HG02763 (cell line): Measurements from ENCODE around the gene ATP1B4.
"Not testable (repeated sequence)": the region's sequence is repeated elsewhere in the genome, so short reads cannot be mapped to it uniquely, and the experiment has no call there.

ENCODE experiments used
- ATAC-seq: cut with Tn5 transposase; IDR thresholded peaks from one replicate; pipeline ENCODE4 v1.9.1; 2021; ENCODE audit warnings: mild to moderate bottlenecking, moderate library complexity; ENCODE audit not compliant: unreplicated experiment

The ATP1B4 gene

DNA sequence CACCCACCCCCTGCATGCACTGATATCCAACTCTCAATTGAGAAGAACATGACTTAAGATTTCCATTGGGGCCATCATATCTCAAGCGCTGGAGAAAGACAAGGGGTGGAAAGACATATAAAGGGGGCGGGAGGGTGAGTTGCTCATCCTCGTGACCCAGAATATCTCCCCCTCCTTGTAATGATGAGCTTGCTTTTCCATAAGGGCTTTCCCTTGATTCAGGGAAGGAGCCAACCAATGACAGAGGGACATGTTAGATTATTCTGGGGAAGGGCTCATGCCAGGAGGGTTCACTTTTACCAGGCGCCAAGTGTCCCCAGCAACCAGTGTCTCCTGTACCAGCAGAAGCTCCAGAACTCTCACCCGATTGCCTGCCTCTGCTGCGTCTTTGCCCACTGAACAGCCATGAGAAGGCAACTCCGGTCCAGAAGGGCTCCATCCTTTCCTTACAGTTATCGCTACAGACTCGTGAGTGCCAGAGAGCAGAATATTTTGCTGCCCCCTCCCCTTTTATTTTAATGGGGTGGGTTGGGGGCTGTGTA, at the start of gene ATP1B4:
Gene ATP1B4 (plus strand): TSS at position 326 of the 542 bp plus-strand sequence. CDS start 80 bp downstream, at position 406.
- no peak for ATAC-seq

DNA sequence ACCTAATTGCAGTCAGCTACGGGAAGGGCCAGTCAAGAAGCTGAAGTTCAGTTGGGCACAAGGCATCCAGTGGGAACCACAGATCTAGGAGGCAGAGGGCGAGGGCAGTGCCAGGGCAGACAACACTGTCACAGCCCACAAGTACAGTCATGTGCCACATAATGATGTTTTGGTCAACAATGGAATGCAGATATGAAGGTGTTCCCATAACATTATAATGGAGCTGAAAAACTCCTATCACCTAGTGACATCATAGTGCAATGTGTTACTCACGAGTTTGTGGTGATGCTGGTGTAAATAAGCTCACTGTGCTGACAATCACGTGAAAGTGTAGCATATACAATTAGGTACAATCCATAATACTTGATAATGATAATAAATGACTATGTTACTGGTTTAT, 46.1 kb upstream of the ATP1B4 start:
- no peak for ATAC-seq

DNA sequence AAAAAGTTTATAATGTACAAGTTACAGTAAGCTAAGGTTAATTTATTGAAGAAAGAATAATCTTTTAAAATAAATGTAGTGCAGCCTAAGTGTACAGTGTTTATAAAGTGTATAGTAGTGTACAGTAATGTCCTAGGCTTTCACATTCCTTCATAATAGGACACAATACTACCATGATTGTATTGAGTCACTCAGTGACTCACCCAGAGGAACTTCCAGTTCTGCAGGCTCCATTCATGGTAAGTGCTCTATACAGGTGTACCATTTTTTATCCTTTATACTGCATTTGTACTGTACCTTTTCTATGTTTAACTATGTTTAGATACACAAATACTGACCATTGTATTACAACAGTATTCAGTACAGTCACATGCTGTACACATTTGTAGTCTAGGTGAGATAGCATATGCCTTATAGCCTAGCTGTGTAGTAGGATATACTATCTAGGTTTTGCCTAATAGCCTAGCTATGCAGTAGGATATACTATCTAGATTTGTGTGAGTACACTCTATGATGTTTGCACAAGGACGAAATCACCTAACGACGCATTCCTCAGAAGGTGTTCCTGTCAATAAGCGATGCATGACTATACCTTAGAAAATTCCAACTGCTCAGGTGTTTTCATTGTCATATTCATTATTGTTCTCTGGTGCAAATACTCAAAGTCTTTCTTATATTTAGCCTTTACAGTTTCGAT, 45.2 kb upstream of the ATP1B4 start:
- no peak for ATAC-seq

DNA sequence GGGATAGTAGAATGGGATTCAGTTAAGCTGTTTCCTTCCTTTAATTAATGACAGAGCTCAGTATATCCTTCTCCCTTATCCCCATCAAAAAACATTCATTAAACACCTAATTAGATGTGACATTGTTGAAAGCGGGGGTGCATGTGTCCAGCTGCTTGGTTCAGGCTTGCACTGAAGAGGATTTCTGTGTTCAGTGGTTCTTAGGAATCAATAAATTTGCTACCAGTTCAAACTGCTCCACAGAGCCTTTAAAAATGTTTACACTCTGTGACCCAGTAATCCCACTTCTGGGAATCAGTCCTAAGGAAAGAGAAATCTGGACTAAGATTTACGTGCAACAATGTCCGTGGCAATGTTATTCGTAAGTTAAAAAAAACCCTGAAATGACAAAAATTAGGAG, 43.5 kb upstream of the ATP1B4 start:
- no peak for ATAC-seq

DNA sequence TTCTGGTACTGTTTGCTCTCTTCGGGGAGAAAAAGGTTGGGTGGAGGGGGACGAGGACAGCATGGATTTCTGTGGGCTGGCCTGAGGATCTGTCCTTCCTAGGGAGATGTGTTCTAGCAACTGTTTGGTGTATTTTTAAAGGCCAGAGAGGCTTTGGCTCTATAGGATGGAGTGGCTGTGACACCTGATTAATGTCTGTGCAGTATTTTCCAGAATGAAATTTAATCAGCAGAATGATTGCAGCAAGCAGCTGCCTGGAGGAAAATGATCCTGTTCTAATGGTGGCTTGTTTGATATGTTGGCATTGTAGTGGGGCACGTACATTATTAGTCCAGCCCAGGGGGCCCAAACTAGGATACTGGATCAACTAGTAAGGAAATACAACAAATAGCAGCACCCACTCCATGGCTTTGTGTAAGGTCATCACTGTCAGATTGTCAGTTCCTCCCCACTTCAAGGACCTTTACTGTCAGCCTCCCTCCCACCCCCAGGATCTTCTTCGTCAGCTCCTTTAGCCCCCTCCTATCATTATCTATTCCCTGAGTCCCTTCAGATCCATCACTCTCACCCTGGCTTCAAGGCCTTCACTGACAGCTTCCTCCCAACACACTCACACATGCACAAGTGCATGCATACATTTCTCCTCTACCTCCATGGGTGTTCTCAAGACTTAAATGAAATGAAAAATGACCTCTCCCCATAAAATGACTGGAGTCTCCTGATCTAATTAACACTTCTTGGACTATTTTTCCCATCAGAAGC, 40.2 kb upstream of the ATP1B4 start:
- no peak for ATAC-seq

DNA sequence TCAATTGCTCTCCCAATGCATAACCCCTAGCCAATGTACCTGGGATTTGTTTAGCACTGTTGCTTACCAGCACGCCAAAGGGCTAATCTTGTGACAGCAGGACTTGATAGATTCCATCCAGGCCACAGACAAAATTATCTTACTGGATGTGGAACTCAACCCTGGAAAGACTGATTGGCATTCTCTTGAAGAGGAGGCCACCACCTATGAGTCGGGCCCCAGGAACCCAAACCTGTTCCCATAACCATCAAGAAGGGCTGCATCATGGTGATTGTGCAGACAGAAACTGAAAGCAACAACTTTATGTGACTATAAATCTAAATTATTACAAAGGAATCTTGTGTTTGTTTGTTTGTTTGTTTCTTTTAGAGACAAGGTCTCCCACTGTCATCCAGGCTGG, 30.8 kb upstream of the ATP1B4 start:
- no peak for ATAC-seq

DNA sequence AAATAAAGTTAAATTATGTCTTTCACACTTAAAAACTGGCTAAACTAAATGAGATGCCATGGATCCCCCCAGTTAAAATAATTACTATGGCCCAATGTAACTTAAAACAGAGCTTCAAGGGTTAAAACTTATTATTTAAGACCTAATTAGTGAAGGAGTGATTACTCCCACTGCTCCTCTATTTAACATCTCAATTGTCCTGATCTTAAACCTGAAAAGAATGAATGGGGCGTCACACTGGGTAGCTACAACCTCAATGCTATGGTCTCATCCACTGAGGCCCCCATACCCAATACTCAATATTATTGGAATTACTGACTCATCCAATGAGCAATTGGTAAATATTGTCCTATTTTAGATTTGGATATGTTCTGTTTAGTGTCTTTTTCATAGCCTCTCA, 29.5 kb upstream of the ATP1B4 start:
- no peak for ATAC-seq

DNA sequence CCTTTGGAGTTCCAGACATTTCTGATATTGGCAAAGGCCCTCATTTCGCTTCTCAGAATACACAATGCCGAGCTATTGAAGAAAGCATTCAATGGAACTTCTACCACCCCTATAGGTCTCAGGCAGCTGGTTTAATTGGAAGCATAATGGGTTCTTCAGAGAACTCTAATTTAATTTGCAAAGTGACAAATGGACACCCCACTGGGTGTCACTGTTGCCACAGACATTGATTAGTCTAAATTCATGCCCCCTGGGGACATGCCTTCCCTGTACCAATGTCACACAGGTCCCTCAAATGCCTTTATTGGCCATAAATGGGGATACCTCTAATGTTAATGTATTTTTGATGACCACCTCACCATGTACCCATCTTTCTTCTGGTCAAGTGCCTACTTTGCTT, 27.7 kb upstream of the ATP1B4 start:
- ATAC-seq = no peak

DNA sequence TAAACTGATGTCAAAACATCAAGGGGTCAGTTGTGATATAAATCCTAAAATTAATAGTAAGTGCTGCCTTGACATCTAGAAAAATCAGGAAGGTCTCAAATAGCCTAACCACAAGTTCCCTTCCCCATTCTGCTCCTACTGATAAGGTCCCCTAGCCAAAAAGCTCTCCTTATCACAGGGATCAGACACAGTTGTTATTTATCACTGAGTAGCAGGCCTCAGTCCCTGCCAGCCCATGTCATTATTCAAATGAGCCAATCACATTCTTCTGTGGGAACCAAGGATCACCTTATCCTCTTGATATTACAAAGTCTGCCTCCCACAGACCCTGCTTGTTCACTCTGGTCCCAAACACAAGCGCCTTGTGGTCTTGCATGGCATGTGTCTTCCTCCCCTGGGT, 27.3 kb upstream of the ATP1B4 start:
- no peak for ATAC-seq

DNA sequence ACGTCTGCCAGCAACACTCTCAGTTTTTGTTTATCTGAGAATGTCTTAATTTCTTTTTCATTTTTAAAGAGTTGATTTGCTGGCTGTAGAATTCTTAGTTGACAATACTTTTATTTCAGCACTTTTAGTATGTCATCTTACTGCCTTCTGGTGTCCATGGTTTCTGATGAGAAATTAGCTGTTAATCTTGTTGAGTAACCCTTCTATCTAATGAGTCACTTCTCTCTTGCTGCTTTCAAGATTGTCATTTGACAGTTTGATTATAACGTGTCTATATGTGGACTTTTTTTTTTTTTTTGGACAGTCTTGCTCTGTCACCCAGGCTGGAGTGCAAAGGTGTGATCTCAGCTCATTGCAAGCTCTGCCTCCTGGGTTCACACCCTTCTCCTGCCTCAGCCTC, 26.6 kb upstream of the ATP1B4 start:
- ATAC-seq = no peak

DNA sequence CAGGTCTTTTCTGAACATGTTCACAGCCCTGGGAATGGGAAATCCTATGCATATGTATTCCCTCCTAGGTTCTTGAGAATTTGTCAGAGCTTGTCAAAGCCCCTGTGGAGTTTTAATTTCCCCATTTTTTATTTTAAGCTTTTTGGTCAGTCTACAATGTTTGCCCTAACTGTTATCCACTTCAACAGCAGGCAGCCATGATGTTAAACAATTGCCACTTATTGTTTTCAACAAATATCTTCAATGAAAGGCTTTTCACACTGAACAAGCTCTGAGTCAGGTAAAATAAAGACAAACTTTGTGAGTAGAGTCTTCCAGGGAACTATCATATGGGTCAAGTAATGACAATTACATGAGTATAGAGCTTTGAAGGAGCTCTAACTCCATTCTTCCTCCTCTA, 25.0 kb upstream of the ATP1B4 start:
- ATAC-seq = no peak

DNA sequence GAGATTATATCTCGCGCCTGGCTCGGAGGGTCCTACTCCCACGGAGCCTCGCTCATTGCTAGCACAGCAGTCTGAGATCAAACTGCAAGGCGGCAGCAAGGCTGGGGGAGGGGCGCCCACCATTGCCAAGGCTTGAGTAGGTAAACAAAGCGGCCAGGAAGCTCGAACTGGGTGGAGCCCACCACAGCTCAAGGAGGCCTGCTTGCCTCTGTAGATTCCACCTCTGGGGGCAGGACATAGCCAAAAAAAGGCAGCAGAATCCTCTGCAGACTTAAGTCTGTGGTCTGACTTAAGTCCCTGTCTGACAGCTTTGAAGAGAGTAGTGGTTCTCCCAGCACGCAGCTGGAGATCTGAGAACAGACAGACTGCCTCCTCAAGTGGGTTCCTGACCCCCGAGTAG, 17.3 kb upstream of the ATP1B4 start:
- ATAC-seq = not testable (repeated sequence)

DNA sequence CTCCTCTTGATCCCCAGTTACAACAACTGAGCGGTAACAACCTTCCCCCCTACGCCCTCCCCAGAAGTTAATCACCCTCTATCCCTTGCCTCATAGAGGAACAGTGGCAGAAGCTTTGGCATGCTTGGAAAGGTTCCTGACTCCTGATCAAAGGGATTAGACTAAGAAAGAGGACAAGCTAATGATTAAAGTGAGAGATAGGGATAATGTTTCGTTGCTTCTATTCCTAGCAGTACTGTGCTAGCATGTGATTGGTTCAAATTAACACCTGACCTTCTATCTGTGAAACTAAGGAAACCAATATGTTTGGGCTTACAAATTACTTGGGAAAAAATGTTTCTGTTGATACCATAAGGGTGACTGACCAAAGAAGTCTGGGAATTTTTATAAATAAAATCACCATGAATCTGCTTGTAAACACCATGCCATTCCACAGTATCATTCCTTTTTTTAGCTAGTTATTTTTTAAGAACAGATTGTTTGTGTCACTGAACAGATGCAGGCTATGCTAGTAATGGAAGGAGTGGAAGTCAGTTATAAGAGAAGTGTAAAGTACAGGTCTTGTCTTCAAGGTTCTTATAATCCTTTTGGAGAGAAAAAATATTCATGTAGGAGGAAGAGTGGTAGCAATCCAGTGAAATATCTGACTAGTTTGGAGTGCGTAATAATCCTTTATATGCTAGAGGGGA, 11.3 kb upstream of the ATP1B4 start:
- no peak for ATAC-seq

DNA sequence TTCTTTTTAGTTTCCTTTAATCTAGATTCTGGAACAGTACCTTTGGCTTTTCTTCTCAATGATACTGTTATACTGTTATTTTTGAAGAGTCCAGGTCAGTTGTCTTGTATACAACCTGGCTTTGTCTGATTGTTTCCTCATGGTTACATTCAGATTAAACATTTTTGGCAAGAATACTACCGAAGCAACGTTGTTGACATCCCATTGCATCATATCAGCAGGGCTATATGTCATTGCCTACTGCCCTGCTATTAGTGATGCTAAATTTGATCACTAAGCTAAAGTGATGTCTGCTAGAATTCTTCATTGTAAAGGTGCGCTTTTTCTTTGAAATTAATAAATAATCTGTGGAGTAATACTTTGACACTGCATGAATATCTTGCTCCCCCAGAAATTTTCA, 5.8 kb upstream of the ATP1B4 start:
- ATAC-seq = no peak

DNA sequence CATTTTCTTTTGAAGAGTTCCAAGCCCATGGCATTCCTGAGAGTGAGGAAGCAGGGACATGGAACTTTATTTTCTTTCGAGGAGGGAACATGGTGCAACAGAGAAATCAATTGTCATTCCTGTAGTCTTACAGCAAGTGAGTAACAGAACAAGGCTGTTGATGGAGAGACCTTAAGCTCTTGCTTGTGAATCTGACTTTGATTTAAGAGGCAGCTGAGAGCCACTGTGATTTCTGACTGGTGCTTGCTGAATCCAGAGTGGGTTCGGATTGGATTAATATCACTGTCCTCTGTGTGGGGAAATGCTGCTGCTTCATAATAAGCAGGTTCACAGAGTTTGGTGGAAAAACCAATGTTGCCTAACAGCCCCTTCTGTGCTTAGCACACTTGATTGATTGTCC, 4.7 kb upstream of the ATP1B4 start:
- no peak for ATAC-seq

DNA sequence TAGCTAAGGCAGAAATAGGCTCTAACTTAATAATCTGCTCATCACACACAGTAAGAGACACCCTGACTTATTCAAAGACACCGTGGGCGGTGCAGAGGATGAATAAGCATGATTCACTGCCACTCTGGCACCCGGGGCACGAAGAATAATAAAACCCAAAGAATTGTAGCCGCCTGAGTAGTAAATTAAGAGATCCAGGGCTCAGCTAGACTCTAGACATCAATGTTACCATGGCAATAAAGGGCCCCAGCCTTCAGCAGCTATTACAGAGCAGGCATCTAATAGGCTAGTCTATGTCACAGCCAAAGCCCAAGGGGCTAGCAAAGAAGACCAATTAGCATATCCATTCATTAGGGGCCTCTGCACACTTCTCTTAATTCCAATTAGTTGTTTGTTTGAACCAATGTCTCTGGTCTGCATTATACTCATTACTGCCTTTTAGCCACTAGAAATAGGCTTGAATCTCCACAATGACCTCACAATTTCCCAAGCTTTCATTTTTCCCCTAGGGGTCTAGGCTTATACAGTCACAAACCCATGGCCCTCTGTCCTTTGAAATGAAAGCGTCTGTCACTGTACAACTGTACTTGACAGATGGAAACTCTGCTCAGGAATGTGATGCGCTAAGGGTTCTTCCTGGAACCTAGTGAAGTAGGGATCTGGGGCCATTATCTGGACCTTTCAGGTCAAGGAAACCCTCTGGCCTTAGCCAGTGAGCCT, 3.0 kb upstream of the ATP1B4 start:
- ATAC-seq = no peak

DNA sequence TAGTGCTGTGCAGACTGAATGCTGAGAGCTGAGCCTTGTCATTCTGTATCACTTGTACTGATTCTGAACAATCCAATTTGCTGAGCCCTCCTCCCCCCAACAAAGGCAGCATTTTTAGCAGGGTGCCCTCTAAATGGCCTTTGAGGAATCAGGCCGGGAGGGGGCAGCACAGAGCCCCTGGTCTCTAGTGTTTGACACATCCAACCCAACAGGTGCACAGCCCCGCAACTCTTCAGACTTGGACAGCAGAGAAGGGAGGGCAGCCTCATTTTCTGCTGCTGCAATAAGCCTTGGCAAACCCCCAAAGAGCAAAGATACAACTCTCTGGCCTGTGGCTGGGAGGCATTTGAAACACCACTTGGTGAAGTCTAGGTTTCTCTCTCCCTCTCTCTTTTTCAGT, 3.4 kb downstream of the ATP1B4 start:
- no peak for ATAC-seq

DNA sequence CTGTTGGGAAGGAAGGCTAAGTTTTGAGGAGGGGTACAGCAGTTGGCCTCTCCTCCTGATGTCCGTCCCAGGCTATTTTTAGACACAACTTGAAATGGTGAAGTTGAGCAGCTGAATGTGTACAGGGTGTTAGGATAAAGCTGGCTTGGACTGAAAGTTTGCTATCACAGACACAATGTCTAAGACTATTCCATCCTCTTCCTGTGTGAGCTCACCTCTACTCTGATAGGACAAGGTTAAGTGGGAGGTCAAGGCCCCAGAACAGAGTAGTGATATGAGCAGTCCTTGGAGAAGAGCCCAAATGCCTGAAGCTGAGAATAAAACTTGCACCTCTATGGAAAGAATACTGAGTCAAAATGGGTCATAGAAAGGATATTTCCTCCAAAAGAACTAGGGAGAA, 4.1 kb downstream of the ATP1B4 start:
- no peak for ATAC-seq

DNA sequence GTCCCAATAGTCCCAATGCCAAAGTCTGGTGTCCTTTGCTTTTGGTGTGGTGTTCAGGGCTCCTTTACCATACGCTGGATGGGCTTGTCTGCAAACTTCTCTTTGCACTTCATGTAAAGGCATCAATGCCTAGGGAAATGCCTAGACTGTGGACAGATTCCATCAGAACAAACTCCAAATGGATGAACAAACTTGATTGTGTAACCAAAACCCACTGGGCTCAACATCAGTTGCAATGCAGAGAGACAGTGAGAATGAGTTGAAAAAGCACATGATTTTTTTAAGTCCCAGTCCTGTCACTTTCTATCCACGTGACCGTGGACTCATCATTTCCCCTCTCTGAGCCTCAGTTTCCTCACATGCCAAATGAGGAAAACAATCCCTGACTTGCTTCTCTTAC, 4.9 kb downstream of the ATP1B4 start:
- ATAC-seq = no peak

DNA sequence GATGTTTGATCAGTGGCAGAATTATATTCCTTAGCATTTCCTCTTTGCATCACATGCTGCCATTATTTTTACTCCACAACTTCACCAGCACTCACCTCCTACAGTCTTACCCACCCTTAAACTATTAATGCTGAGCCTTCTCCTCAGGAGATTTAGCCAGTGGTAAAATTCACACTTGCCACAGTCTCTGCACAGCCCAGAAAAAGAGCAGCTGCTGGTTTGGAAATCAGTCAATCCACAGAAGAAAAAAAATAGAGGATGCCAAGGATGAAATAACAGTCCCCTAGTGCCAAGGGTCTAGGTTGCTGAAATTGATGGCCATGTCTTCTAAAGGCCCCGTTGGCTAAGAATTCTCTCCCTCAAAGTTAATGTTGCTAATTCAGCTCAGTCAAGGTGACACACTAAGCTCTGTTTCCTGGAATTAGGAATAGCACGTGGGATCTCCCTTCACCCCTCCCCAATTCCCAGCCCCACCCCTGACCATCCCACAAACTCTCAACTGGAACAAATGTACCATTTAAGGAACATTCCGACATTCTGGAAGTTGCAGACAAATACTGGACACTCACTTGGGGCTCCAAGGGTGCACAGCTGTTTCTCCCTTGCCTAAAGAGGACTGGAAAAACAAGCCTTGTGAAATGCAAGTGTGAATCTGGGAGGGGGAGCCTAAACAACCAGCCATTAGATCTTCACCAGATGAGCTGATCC, 5.7 kb downstream of the ATP1B4 start:
- no peak for ATAC-seq
